WI38 (cell line): Measurements from ENCODE around the gene DLEC1.
A peak's percentile ranks its signal among the peaks of the same experiment; 100 is the strongest.
"Not testable (repeated sequence)": the region's sequence is repeated elsewhere in the genome, so short reads cannot be mapped to it uniquely, and the experiment has no call there.

Experiments
- H3K4me3 ChIP-seq: 2 replicates; pipeline ENCODE4 v1.5.1; 2011; ENCODE audit warnings: low read depth, mild to moderate bottlenecking, control low read depth, low read length
- TF ChIP-seq, protein P1 (sequence below): IDR thresholded peaks from 2 replicates; pipeline ENCODE4 v1.5.1; 2012; ENCODE audit warnings: low read depth, mild to moderate bottlenecking, control low read depth, low read length

The DLEC1 gene

DNA sequence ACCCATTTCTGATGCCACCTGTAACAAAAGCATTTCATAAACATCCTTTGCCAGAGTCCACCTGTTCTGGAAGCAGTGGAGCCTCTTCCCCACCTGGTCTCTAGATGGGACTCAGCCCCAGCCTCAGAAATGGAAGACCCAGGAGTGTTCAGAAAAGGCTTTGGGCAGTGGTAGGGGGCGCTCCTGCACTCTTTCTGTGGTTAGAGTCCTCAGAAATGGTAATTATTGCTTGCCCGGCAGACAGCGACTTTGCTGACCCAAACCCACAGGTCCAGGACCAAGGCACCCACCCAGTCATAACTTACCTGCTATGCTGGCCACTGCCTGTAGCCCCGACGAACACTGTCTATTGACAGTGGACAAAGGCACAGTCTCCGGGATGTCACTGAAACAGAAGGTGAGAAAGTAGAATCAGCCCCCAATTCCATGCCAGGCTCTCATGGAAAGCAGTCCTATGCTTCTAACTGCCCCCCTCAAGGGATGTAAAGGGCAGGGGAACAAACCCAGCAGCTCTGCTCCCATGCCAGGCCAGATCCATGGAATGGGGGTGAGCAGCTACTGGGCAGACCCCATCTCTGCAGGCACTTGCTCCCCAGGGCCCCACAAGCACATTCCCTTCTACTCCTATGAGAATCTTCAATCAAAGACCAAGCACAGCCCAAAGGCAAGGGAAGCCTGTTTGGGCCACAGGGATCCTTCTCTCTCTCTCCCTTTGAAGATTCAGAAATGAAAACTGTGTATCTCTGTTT is 92.8 kb downstream of the DLEC1 start:
- H3K4me3 ChIP-seq: no peak overlapping the region
- TF ChIP-seq, protein P1, sequence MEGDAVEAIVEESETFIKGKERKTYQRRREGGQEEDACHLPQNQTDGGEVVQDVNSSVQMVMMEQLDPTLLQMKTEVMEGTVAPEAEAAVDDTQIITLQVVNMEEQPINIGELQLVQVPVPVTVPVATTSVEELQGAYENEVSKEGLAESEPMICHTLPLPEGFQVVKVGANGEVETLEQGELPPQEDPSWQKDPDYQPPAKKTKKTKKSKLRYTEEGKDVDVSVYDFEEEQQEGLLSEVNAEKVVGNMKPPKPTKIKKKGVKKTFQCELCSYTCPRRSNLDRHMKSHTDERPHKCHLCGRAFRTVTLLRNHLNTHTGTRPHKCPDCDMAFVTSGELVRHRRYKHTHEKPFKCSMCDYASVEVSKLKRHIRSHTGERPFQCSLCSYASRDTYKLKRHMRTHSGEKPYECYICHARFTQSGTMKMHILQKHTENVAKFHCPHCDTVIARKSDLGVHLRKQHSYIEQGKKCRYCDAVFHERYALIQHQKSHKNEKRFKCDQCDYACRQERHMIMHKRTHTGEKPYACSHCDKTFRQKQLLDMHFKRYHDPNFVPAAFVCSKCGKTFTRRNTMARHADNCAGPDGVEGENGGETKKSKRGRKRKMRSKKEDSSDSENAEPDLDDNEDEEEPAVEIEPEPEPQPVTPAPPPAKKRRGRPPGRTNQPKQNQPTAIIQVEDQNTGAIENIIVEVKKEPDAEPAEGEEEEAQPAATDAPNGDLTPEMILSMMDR: peak; percentile 60

DNA sequence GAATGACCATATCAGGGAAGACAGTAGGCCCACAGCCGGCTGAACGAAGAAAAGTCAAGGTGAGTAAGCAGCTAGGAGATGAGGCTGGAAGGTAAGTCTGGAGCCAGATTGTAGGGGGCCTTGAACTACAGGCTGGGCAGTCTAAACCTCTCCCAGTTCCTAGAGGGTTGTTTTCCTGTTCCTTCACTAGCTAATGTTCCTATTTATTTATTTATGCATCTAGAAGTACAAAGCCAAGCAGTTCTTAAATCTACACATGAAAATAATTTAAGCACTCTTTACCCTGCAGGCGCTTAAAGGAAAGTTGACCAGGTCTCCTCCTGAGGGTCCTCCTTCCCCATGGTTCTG is 94.2 kb downstream of the DLEC1 start:
- TF ChIP-seq, protein P1: no peak

DNA sequence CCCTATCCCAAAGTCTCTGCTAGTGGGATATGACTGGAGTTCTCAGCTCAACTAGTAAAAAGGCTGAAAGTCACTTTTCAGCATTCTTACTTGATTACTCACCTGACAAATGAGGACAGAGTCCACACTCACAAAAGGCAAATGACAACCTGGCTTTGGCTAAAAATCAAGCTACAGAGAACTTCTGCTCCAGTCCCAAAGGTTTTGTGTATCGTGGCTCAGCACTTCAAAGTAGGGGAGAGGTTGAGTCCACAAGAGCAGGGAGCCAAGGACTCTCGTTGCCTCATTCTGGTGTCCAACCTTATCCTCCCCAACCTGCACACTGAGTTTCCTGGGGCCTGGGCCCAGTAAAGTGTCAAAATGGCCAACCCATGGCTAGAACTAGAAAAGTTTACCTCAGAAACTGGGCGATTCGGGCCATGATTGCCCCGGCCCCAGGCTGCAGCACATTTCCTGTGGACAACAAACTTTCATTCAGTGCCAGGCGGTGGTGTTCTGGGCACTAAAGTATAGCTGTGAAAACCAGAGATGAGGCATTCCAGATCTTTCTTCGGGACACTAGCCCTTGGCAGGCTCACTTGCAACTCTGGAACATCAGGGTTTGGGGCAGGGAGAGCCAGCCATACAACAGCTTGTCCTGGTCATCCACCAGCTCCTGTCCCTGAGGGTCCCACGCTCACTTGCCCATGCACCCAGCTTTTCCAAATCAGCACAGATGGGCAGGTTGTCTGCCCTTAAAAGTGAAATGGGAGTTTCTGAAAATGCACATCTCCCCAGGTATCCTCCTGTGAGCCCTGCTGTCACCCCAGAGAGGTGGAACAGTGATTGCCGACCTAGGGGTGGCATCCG is 94.8 kb downstream of the DLEC1 start:
- TF ChIP-seq, protein P1: no peak
- no peak overlapping the region for H3K4me3 ChIP-seq

More for the DNA sequence above, 94.2 kb downstream of the DLEC1 start:
- H3K4me3 ChIP-seq: no peak overlapping the region

DNA sequence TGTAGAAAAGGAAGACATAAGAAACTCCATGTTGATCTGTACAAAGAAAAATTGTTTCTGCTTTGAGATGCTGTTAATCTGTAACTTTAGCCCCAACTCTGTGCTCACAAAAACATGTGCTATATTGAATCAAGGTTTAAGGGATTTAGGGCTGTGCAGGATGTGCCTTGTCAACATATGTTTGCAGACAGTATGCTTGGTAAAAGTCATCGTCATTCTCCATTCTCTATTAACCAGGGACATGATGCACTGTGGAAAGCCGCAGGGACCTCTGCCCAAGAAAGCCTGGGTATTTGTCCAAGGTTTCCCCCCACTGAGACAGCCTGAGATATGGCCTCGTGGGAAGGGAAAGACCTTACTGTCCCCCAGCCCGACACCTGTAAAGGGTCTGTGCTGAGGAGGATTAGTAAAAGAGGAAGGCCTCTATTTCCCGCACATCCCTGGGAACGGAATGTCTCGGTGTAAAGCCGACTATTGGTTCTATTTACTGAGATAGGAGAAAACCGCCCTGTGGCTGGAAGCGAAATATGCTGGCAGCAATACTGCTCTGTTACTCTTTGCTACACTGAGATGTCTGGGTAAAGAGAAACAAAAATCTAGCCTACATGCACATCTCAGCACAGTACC is 95.6 kb downstream of the DLEC1 start:
- H3K4me3 ChIP-seq: not testable (repeated sequence)

DNA sequence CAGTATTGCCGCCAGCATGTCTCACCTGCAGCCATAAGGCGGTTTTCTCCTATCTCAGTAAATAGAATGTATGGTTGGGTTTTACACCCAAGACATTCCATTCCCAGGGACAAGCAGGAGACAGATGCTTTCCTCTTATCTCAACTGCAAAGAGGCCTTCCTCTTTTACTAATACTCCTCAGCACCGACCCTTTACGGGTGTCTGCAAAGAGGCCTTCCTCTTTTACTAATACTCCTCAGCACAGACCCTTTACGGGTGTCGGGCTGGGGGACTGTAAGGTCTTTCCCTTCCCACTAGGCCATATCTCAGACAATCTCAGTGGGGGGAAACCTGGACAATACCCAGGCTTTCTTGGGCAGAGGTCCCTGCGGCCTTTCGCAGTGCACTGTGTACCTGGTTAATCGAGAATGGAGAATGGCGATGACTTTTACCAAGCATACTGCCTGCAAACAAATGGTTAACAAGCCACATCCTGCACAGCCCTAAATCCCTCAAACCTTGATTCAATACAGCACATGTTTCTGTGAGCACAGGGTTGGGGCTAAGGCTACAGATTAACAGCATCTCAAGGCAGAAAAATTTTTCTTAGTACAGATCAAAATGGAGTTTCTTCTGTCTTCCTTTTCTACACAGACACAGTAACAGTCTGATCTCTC is 96.7 kb downstream of the DLEC1 start:
- H3K4me3 ChIP-seq: peak overlapping the region; percentile 87

DNA sequence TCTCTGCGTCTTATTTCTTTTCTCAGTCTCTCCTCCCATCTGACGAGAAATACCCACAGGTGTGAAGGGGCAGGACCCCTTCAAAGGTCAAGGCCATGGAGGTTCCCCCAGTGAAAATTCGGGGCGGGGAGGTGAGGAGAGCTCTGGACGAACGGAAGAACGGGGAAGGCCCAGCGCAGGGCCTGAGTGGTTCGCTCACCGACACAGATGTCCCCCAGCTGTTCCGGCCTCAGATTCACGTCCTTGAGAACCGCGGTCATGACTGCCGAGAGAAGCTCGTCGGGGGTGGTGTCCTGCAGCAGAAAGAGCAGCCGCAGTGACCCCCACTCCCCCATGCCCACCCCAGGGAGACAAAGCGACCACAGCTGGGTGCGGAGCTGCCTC is 97.4 kb downstream of the DLEC1 start:
- H3K4me3 ChIP-seq: peak overlapping the region; percentile 87
- TF ChIP-seq, protein P1: no peak

DNA sequence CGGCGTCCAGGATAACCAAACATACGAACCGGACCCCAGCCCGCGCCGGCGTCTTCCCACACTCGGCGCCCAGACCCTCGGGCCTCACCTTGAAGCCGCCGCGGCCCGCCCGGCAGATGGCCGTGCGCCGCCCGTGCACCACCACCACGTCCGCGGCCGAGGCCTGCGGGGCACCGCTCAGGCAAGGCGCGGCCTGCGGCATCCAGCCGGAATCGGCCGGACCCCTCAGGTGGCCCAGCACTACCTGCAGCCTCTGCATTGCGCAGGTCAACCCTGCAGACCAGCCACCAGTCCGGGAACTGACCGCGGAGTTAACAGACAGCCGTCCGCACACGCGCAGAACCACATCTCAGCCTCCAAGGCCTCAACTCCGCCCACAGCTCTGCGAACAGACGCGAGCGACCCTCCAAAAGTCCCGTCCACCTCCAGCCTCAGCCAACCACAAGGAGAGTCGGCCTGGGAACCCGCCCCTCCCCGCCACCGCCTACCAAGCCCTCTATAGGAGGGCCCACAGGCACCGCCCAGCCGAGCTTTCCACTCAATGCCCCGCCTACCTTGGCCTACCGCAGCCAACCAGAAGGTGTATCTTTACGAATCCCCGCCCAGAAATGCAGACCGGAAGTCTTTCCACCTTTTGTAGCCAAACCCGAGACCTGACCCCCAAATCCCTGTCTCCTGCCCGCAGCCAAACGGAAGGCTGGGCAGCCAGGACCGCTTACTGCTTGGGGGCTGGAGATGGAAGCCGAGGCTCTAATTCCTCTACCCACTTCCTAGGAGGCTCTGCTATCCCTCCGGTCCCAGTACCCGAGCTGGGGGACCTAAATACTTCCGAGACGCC is 98.0 kb downstream of the DLEC1 start, which contains the start of gene ACAA1:
Gene ACAA1, minus strand, starts transcription at position 351 of the 838 bp plus-strand sequence. Its CDS starts 92 bp downstream, at position 259.
- H3K4me3 ChIP-seq: peak within 1 kb of the TSS; percentile 87
- TF ChIP-seq, protein P1: no peak
